NCI-H345 treated with DMSO at 0.1 percent for 48 hours (cell line): ENCODE data around the gene PLEKHG7.

ENCODE experiments used
- DNase-seq: peaks from one replicate; lab custom pipeline; 2025; ENCODE audit not compliant: unreplicated experiment; lab: John Stamatoyannopoulos, UW

PLEKHG7 gene

GRCh38 chr12:92706594-92706993 is 3.8 kb downstream of the PLEKHG7 start:
- DNase-seq: no peak

- DNase-seq: no peak
Measured at GRCh38 chr12:92707926-92708325, 5.1 kb downstream of the PLEKHG7 start.

GRCh38 chr12:92715625-92716024 is 12.8 kb downstream of the PLEKHG7 start:
- no peak for DNase-seq

- DNase-seq: no peak
Measured at GRCh38 chr12:92717202-92717601, 14.4 kb downstream of the PLEKHG7 start.

- no peak for DNase-seq
Measured at GRCh38 chr12:92718483-92718990, 15.7 kb downstream of the PLEKHG7 start.

GRCh38 chr12:92719674-92720073 is 16.9 kb downstream of the PLEKHG7 start:
- DNase-seq: no peak

- DNase-seq: no peak
Measured at GRCh38 chr12:92721130-92721529, 18.3 kb downstream of the PLEKHG7 start.

- DNase-seq: no peak
Measured at GRCh38 chr12:92721656-92722055, 18.9 kb downstream of the PLEKHG7 start.

GRCh38 chr12:92722897-92723296 is 20.1 kb downstream of the PLEKHG7 start:
- no peak for DNase-seq

GRCh38 chr12:92726850-92727249 is 24.1 kb downstream of the PLEKHG7 start:
- DNase-seq: no peak

GRCh38 chr12:92729773-92730305 is 27.1 kb downstream of the PLEKHG7 start:
- no peak for DNase-seq

GRCh38 chr12:92730758-92731157 is 28.0 kb downstream of the PLEKHG7 start:
- DNase-seq: no peak

GRCh38 chr12:92732216-92732615 is 29.4 kb downstream of the PLEKHG7 start:
- DNase-seq: no peak

GRCh38 chr12:92732716-92733115 is 29.9 kb downstream of the PLEKHG7 start:
- DNase-seq: no peak

GRCh38 chr12:92733181-92733580 is 30.4 kb downstream of the PLEKHG7 start:
- DNase-seq: no peak

- DNase-seq: no peak
Measured at GRCh38 chr12:92733661-92734060, 30.9 kb downstream of the PLEKHG7 start.

GRCh38 chr12:92735131-92735721 is 32.4 kb downstream of the PLEKHG7 start:
- DNase-seq: peak; percentile 36

GRCh38 chr12:92736605-92737004 is 33.8 kb downstream of the PLEKHG7 start:
- DNase-seq: no peak

GRCh38 chr12:92737855-92738850 is 35.4 kb downstream of the PLEKHG7 start:
- no peak for DNase-seq

- no peak for DNase-seq
Measured at GRCh38 chr12:92739113-92739512, 36.3 kb downstream of the PLEKHG7 start.

GRCh38 chr12:92740411-92740810 is 37.6 kb downstream of the PLEKHG7 start:
- DNase-seq: no peak

GRCh38 chr12:92743026-92743425 is 40.2 kb downstream of the PLEKHG7 start:
- no peak for DNase-seq
